K562 (cell line): ENCODE measurements around the gene MED15. TPM values are rescaled to one million over a fixed set of nuclear protein-coding genes. Genes with fewer than 3 reads are reported as not detected.

Experiments used
- CHD7 ChIP-seq: fragments of 200-600 bp; sonication (generic); IDR thresholded peaks from one replicate; pipeline ENCODE4 v1.6.1; 2012; ENCODE audit warnings: mild to moderate bottlenecking, low read depth, low read length, inconsistent platforms
- SETDB1 ChIP-seq: IDR thresholded peaks from one replicate; pipeline ENCODE4 v1.6.1; 2012; ENCODE audit warnings: low read length, control low read depth, inconsistent platforms
- polyA plus RNA-seq, 8 experiments: library from polyadenylated mRNA; depleted of rRNA in 4 of 8; stranded (reverse) in 5 of 8; unstranded in 3 of 8; fragments of >200 nt; fragmentation: Nextera tagmentation in 2 of 8; fragmentation: Illumina TruSeq in 1 of 8; extraction: Ambion mirVana in 2 of 8; extraction: Trizol in 1 of 8; gene quantifications; 2 replicates each; pipeline versions ENCODE4 v1.2.1 to v1.2.3, GENCODE V29; 2011 to 2014; ENCODE audit warnings: inconsistent platforms in 1 of 8, missing spikeins in 1 of 8
- total RNA-seq, 7 experiments: library from RNA; depleted of rRNA in 6 of 7; stranded (reverse); fragments of >200 nt in 6 of 7; fragmentation: Illumina TruSeq in 2 of 7; extraction: Trizol in 2 of 7; gene quantifications; 2 replicates each; pipeline versions ENCODE4 v1.2.1 to v1.2.3, GENCODE V29; 2011 to 2021; ENCODE audit warnings: low replicate concordance in 1 of 7
- TF ChIP-seq, protein P1 (sequence below): fragments of 450-650 bp; IDR thresholded peaks from 2 replicates; pipeline ENCODE4 v1.6.1; 2016; ENCODE audit warnings: mild to moderate bottlenecking, moderate library complexity

The MED15 gene
- total and polyA plus RNA-seq, 9 of the 15 experiments (the other 6 are each of a cell fraction or from before 2014, with no cell fraction given) = 4.0 to 271 (median 60.1) TPM

DNA sequence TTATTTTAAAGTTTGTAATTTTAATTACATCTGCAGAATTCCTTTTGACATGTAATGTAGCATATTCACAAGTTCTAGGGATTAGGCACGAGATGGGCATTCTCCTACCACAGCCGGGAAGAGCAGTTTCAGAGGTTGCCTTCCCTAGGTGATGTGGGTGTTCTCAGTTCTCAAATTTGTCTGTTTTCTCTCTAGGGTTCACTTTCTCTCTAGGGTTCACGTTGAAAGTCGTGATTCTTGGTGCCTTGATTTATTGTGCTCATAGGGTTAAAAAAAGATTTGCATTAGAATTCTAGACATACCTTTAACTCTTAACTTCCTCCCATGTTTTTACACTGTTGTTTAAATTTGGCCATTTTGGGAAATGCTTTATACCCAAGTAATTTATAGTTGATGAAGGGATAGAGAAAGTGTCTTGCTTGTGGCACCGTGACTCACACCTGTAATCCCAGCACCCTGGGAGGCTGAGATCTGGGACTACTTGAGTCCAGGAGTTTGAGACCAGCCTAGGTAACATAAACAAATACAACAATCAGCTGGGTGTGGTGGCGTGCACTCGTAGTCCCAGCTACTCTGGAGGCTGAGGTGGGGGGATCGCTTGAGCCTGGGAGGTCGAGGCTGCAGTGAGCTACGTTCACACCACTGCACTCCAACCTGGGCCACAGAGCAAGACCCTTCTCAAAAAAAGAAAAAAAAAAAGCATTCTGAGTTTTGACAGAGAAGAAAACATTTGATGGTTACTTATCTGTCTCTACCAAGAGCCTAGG is 3.6 kb downstream of the MED15 start (continued):
- TF ChIP-seq, protein P1, sequence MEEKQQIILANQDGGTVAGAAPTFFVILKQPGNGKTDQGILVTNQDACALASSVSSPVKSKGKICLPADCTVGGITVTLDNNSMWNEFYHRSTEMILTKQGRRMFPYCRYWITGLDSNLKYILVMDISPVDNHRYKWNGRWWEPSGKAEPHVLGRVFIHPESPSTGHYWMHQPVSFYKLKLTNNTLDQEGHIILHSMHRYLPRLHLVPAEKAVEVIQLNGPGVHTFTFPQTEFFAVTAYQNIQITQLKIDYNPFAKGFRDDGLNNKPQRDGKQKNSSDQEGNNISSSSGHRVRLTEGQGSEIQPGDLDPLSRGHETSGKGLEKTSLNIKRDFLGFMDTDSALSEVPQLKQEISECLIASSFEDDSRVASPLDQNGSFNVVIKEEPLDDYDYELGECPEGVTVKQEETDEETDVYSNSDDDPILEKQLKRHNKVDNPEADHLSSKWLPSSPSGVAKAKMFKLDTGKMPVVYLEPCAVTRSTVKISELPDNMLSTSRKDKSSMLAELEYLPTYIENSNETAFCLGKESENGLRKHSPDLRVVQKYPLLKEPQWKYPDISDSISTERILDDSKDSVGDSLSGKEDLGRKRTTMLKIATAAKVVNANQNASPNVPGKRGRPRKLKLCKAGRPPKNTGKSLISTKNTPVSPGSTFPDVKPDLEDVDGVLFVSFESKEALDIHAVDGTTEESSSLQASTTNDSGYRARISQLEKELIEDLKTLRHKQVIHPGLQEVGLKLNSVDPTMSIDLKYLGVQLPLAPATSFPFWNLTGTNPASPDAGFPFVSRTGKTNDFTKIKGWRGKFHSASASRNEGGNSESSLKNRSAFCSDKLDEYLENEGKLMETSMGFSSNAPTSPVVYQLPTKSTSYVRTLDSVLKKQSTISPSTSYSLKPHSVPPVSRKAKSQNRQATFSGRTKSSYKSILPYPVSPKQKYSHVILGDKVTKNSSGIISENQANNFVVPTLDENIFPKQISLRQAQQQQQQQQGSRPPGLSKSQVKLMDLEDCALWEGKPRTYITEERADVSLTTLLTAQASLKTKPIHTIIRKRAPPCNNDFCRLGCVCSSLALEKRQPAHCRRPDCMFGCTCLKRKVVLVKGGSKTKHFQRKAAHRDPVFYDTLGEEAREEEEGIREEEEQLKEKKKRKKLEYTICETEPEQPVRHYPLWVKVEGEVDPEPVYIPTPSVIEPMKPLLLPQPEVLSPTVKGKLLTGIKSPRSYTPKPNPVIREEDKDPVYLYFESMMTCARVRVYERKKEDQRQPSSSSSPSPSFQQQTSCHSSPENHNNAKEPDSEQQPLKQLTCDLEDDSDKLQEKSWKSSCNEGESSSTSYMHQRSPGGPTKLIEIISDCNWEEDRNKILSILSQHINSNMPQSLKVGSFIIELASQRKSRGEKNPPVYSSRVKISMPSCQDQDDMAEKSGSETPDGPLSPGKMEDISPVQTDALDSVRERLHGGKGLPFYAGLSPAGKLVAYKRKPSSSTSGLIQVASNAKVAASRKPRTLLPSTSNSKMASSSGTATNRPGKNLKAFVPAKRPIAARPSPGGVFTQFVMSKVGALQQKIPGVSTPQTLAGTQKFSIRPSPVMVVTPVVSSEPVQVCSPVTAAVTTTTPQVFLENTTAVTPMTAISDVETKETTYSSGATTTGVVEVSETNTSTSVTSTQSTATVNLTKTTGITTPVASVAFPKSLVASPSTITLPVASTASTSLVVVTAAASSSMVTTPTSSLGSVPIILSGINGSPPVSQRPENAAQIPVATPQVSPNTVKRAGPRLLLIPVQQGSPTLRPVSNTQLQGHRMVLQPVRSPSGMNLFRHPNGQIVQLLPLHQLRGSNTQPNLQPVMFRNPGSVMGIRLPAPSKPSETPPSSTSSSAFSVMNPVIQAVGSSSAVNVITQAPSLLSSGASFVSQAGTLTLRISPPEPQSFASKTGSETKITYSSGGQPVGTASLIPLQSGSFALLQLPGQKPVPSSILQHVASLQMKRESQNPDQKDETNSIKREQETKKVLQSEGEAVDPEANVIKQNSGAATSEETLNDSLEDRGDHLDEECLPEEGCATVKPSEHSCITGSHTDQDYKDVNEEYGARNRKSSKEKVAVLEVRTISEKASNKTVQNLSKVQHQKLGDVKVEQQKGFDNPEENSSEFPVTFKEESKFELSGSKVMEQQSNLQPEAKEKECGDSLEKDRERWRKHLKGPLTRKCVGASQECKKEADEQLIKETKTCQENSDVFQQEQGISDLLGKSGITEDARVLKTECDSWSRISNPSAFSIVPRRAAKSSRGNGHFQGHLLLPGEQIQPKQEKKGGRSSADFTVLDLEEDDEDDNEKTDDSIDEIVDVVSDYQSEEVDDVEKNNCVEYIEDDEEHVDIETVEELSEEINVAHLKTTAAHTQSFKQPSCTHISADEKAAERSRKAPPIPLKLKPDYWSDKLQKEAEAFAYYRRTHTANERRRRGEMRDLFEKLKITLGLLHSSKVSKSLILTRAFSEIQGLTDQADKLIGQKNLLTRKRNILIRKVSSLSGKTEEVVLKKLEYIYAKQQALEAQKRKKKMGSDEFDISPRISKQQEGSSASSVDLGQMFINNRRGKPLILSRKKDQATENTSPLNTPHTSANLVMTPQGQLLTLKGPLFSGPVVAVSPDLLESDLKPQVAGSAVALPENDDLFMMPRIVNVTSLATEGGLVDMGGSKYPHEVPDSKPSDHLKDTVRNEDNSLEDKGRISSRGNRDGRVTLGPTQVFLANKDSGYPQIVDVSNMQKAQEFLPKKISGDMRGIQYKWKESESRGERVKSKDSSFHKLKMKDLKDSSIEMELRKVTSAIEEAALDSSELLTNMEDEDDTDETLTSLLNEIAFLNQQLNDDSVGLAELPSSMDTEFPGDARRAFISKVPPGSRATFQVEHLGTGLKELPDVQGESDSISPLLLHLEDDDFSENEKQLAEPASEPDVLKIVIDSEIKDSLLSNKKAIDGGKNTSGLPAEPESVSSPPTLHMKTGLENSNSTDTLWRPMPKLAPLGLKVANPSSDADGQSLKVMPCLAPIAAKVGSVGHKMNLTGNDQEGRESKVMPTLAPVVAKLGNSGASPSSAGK = no peak
- TF ChIP-seq SETDB1 = no peak
- TF ChIP-seq CHD7 = no peak
